Measurements from ENCODE around the gene PPP1R8. TPM values are rescaled to one million over a fixed set of nuclear protein-coding genes. Genes with fewer than 3 reads are reported as not detected.
"Not testable (repeated sequence)": the region's sequence is repeated elsewhere in the genome, so short reads cannot be mapped to it uniquely, and the experiment has no call there.

Gene PPP1R8
- total RNA-seq, 4 donors from 2014 or later, result 38.6 to 55.1 (median 41.0) TPM

GRCh38 chr1:27807385-27807784, 23.2 kb upstream of the PPP1R8 start:
- Histone ChIP-seq H3K4me1 (no peaks in the 10 kb centered on the region), H3K36me3 (peaks cover 0 to 69% of the 10 kb centered on the region in 2 donors), H3K4me3 (no peak overlapping the region), H3K27ac (no peak overlapping the region), H3K9me3 (no peaks in the 10 kb centered on the region), H3K27me3 (no peaks in the 10 kb centered on the region)
- 63 to 84% methylated on average over 2 of the region's 2 CpGs for WGBS, 2 donors (ENCODE audit: low coverage in 1 of 2)
- TF ChIP-seq, protein P1, sequence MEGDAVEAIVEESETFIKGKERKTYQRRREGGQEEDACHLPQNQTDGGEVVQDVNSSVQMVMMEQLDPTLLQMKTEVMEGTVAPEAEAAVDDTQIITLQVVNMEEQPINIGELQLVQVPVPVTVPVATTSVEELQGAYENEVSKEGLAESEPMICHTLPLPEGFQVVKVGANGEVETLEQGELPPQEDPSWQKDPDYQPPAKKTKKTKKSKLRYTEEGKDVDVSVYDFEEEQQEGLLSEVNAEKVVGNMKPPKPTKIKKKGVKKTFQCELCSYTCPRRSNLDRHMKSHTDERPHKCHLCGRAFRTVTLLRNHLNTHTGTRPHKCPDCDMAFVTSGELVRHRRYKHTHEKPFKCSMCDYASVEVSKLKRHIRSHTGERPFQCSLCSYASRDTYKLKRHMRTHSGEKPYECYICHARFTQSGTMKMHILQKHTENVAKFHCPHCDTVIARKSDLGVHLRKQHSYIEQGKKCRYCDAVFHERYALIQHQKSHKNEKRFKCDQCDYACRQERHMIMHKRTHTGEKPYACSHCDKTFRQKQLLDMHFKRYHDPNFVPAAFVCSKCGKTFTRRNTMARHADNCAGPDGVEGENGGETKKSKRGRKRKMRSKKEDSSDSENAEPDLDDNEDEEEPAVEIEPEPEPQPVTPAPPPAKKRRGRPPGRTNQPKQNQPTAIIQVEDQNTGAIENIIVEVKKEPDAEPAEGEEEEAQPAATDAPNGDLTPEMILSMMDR (IDR thresholded peaks at IDR 0.05), result no peak
- no peak for TF ChIP-seq POLR2A (IDR thresholded peaks at IDR 0.05)
- no peak for TF ChIP-seq POLR2AphosphoS5 (IDR thresholded peaks at IDR 0.05)
- no peak for TF ChIP-seq EP300 (IDR thresholded peaks at IDR 0.05)
- no peak for ATAC-seq

- H3K4me3 ChIP-seq, ATAC-seq, H3K9me3 ChIP-seq, H3K4me1 ChIP-seq, H3K27me3 ChIP-seq, H3K27ac ChIP-seq: not testable (repeated sequence)
- WGBS, 2 donors (ENCODE audit: low coverage in 1 of 2), result 100% methylated on average over 1 to 2 of the region's 3 CpGs
- peaks cover 0 to 69% of the 10 kb centered on the region in 2 donors for H3K36me3 ChIP-seq
Measured at GRCh38 chr1:27808131-27808530, 22.5 kb upstream of the PPP1R8 start.

GRCh38 chr1:27809883-27810282, 20.7 kb upstream of the PPP1R8 start:
- Histone ChIP-seq H3K27ac (no peak overlapping the region), H3K9me3 (no peaks in the 10 kb centered on the region), H3K27me3 (no peaks in the 10 kb centered on the region), H3K4me1 (no peaks in the 10 kb centered on the region), H3K36me3 (peaks cover 0 to 69% of the 10 kb centered on the region in 2 donors), H3K4me3 (no peak overlapping the region)
- 92 to 100% methylated on average over 1 of the region's 1 CpG for WGBS, 2 donors (ENCODE audit: low coverage in 1 of 2)
- no peak for TF ChIP-seq POLR2A (IDR thresholded peaks at IDR 0.05)
- no peak for TF ChIP-seq POLR2AphosphoS5 (IDR thresholded peaks at IDR 0.05)
- TF ChIP-seq, protein P1 (IDR thresholded peaks at IDR 0.05), result no peak
- TF ChIP-seq EP300 (IDR thresholded peaks at IDR 0.05), result no peak
- no peak for ATAC-seq

GRCh38 chr1:27811741-27812500, 18.7 kb upstream of the PPP1R8 start:
- Histone ChIP-seq H3K4me1 (no peaks in the 10 kb centered on the region), H3K9me3 (no peaks in the 10 kb centered on the region), H3K4me3 (no peak overlapping the region), H3K27ac (no peak overlapping the region), H3K27me3 (no peaks in the 10 kb centered on the region), H3K36me3 (peaks cover 0 to 69% of the 10 kb centered on the region in 2 donors)
- WGBS, 2 donors (ENCODE audit: low coverage in 1 of 2), result 84 to 96% methylated on average over 4 to 6 of the region's 6 CpGs
- TF ChIP-seq, protein P1 (IDR thresholded peaks at IDR 0.05), result no peak
- TF ChIP-seq EP300 (IDR thresholded peaks at IDR 0.05) (no peak), POLR2AphosphoS5 (IDR thresholded peaks at IDR 0.05) (no peak), POLR2A (IDR thresholded peaks at IDR 0.05) (no peak)
- no peak for ATAC-seq

- no peaks in the 10 kb centered on the region for H3K4me1 ChIP-seq
- TF ChIP-seq EP300 (IDR thresholded peaks at IDR 0.05), result no peak
- no peak for TF ChIP-seq POLR2A (IDR thresholded peaks at IDR 0.05)
- H3K4me3 ChIP-seq, result no peak overlapping the region
- WGBS, 2 donors (ENCODE audit: low coverage in 1 of 2), result 55 to 86% methylated on average over 1 to 2 of the region's 2 CpGs
- H3K27me3 ChIP-seq, result no peaks in the 10 kb centered on the region
- peak overlapping the region in 1 of 4 donors; percentile 5 for H3K27ac ChIP-seq
- peak; percentile 67 for ATAC-seq
- no peaks in the 10 kb centered on the region for H3K9me3 ChIP-seq
- peaks cover 0 to 97% of the 10 kb centered on the region in 2 donors for H3K36me3 ChIP-seq
Measured at GRCh38 chr1:27816921-27817630, 13.5 kb upstream of the PPP1R8 start.
